T-helper 2 cell treated with Interferon-gamma antibody and Interleukin-4, amounts not matched to agents 100 ng/mL and 5 ng/mL, for 36 hours (primary cell): ENCODE measurements around the gene PAX7. TPM values are rescaled to one million over a fixed set of nuclear protein-coding genes. Genes with fewer than 3 reads are reported as not detected.

Source experiments
- intact Hi-C: fragments of 100-400 bp; cut with micrococcal nuclease; formaldehyde crosslinking; loops from one replicate; pipeline ENCODE4 v1.15.1; 2023
- total RNA-seq: library from RNA; stranded (reverse); gene quantifications from 2 replicates; pipeline ENCODE4 v1.2.3, GENCODE V29; 2022

The PAX7 gene
- total RNA-seq, 1 donor from 2014 or later = not detected

GRCh38 chr1:18697541-18697940 lies 66.9 kb downstream of the PAX7 start:
- intact Hi-C loops = no loop called here

GRCh38 chr1:18700530-18700929 lies 69.9 kb downstream of the PAX7 start:
- intact Hi-C loops = no loop called here

GRCh38 chr1:18701183-18701582 lies 70.5 kb downstream of the PAX7 start:
- intact Hi-C loops = no loop called here

- intact Hi-C loops = no loop called here
Measured at GRCh38 chr1:18703041-18703621, 72.5 kb downstream of the PAX7 start.

GRCh38 chr1:18705811-18706210 lies 75.2 kb downstream of the PAX7 start:
- intact Hi-C loops = no loop called here

DNA sequence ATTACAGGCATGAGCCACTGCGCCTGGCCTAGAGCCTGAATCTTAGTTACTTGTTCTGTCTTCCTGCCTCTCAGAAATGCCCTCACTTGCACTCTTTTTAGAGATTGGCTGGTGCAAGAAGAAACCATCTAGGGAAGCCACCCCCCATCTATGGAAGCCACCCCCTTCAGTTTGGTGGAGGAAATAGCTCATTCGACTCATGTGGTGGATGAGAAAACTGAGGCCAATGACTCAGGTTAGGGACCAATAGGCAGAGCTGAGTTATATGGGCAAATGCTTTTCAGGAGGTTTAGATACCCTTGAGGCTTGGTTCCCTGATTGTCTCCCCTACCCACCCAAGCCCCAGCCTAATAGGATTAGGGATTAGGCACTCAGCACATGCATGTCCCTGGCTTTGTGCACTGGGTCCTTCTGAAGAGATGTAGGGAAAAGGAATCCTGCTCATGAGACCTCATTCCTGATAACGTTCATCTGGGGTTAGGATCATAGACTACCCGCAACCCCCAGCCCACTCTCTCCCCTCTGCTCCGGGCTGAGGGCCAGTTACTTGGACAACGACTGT lies 77.1 kb downstream of the PAX7 start:
- intact Hi-C loops = no loop called here

DNA sequence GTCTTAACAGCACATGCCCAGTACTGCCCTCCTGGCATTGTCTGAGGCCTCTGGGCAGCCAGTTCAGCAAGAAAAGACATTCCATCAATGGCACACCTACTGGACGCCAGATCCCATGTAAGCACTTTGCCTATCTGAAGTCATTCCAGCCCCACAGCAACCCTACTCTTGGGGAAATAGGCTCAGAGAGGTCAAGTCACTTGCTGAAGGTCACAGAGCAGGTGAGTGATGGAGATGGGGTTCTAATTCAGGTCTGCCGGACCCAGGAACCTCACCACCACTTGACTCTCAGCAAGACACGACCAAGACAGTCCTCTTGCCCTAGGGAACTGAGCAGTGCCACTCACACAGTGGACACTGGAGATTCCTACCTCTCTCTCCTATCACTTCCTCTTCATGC lies 79.4 kb downstream of the PAX7 start:
- intact Hi-C loops = no loop called here

DNA sequence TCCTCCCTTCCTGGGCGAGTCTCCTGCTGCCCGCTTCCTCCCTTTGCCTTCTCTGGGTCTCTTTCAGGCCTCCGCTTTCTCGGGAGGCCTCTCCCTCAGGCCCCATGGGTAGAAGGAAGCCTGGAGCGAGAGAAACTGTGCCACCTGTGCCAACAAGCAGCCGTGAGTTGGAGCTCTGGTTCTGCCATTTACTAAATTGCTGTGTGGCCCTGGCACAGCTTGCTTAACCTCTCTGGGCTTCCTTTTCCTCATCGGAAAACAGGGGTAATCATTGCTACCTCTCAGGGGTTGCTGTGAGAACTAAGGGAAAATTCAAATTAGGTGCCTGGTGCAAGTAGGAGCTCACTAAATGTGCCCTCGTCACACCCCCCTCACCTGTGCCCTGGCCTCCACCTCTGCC lies 80.4 kb downstream of the PAX7 start:
- intact Hi-C loops = no loop called here

DNA sequence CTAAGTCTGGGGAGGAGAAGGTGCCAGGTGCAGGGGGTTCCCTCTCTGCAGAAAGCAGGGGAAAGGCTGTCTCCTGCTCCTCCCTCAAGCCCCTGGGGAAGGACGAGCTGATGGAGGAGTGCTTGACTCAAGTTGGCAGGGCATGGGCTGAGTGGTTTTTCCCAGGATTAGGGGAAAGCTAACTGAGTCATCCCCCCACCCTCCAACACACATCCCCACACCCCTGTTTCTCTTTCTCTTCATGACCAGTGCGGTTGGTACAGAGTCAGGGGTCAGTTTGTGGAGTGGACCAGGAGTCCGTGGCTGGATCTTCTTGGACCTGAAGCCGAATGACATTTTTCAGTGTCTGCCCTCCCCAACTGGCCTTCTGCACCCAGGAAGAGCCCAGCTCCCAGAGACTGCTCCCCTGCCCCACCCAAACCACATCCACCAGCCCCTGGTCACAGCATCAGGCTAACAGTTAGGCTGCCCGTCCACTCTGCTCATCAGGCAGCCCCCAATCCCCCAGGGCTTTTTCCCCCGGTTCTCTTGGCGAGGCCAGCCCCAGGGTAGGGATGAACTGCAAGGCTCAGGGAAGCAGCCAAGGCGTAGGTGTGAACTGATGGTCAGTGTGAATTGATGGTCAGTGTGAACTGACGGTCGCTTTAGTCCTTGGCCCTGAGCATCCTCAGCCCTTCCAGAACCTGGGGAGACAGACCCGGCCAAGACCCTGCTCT lies 81.0 kb downstream of the PAX7 start:
- intact Hi-C loops = no loop called here

DNA sequence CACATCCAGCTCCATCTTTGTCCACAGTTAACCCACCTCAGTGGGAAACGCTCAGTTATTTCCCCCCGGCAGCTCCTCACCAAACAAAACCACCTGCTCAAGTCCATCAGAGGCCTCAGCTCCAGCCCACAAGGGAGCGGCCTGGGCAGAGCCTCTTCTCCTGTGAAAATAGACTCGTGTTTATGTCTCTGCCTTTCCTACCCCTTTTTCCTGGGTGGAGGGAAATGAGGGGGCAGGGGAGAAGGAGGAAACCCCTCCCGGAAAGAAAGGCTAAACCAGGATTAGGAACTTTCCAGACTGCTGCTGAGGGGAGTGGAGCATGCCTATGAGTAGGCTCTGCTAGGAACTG lies 81.6 kb downstream of the PAX7 start:
- intact Hi-C loops = no loop called here

- intact Hi-C loops = no loop called here
Measured at GRCh38 chr1:18714404-18715175, 83.9 kb downstream of the PAX7 start.

- intact Hi-C loops = no loop called here
Measured at GRCh38 chr1:18716112-18716784, 85.6 kb downstream of the PAX7 start.

DNA sequence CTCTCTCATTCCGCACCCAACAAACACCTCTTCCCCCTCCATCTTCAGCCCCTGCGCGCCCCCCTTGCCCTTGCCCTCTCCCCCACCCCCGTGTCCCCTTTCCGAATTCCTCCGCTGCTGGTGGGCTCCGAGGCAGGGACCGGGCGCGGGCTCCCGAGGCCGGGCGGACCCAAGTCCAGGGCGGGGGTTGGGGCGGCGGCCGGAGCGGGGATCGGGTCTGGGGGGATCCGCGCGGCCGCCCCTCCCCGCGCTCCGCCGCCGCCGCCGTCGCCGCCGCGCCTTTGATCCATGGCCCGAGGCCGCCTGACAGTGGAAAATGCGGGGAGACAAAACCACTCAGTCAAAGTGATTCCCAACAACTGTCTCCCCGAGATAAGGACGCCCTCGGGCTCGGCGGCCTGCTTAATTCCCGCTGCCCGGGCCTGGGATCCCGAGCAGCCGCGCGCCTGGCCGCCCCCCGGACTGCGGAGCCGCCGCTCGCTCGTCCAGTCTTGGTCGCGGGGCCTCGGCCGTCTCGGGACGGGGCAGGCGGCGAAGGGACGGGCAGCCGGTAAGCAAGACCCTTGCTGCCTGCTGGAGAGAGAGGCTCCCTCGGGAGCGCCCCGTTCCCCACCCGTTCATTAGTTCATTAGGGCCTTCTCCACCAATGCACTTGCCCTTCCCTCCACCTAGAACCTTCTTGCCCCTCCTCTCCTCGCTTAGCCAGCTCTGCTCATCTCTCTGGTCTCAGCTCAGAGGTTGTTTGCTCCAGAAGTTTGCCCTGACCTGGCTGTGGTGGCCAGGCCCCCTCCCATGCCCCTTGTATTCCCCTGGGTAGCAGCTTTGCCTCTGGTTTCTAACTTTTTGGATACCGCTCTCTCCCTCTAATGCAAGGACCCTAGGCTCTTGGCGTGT lies 86.4 kb downstream of the PAX7 start:
- intact Hi-C loops = no loop called here

GRCh38 chr1:18719786-18720451 lies 89.3 kb downstream of the PAX7 start:
- intact Hi-C loops = no loop called here

GRCh38 chr1:18721041-18721440 lies 90.4 kb downstream of the PAX7 start:
- intact Hi-C loops = no loop called here

DNA sequence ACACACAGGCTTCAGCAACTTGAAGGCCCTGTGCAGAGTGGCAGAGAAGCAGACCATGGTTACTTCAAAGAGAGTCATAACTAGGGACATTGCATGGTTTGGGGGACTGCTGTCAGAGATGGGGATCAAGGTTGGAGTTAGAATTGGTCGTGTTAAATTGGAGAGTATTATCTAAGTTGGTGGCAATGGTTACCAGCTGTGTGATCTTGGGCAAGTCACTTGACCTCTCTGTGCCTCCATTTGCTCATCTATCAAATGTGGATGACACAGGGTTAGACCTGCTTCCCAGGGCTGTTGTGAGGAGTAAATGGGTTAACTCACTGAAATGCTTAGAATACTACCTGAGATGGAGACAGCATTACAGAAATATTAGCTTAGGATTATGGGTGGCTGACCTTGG lies 91.1 kb downstream of the PAX7 start:
- intact Hi-C loops = no loop called here

- intact Hi-C loops = no loop called here
Measured at GRCh38 chr1:18722270-18722669, 91.6 kb downstream of the PAX7 start.

- intact Hi-C loops = no loop called here
Measured at GRCh38 chr1:18723206-18723605, 92.6 kb downstream of the PAX7 start.

DNA sequence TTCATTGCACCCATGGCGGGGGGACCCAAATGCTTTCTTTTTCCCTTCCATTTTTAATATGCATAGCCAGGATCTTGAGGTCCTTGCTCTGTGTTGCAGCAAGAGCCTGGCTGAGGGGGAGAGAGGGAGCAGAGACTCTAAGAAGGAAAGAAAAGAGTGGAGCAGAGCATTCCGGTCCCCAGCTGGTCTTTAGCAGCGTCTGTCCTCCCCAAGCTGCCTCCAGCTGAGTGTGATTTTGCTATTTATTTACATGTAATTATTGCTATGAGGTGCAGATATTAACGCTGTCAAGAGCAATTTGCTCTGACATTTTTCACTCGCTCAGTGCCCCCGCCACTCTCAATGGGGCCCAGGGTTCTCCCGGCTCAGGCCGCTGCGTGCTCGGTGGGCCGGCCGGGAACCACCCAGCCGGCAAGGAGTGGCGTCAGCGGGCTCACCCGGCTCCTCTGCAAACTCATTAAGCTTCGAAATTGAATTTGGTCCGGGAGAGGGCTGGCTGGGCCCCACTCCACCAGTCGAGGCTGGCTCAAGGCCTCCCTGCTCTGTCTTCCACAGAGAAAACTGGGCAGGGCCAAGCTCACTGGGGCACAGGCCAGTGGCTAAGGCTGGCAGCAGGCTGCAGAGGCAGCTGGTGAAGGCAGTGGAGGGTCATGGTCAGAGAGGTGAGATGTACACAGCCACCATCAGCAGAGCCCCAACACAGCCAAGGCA lies 93.2 kb downstream of the PAX7 start:
- intact Hi-C loops = no loop called here

- intact Hi-C loops = no loop called here
Measured at GRCh38 chr1:18724801-18725200, 94.2 kb downstream of the PAX7 start.
